GM21717 (cell line): ENCODE data around the gene PRR29.
"Not testable (repeated sequence)": the region's sequence is repeated elsewhere in the genome, so short reads cannot be mapped to it uniquely, and the experiment has no call there.

Experiments used
- ATAC-seq: cut with Tn5 transposase; IDR thresholded peaks from one replicate; pipeline ENCODE4 v1.9.1; 2021; ENCODE audit warnings: mild to moderate bottlenecking, moderate library complexity; ENCODE audit not compliant: unreplicated experiment

Gene PRR29

GRCh38 chr17:63995626-63996025 lies 2.5 kb upstream of the PRR29 start:
- no peak for ATAC-seq

- no peak for ATAC-seq
Observed at GRCh38 chr17:63996430-63997182, 1.5 kb upstream of the PRR29 start.

GRCh38 chr17:63997341-63998048 lies 656 bp upstream of the PRR29 start:
- ATAC-seq, result no peak

GRCh38 chr17:63998721-63999679 lies 849 bp downstream of the PRR29 start:
- ATAC-seq, result no peak

- no peak for ATAC-seq
Observed at GRCh38 chr17:63999680-64000531, 1.8 kb downstream of the PRR29 start.

- no peak for ATAC-seq
Observed at GRCh38 chr17:64001091-64001579, 3.0 kb downstream of the PRR29 start.

- no peak for ATAC-seq
Observed at GRCh38 chr17:64001763-64002529, 3.8 kb downstream of the PRR29 start.

GRCh38 chr17:64002658-64003525 lies 4.7 kb downstream of the PRR29 start:
- no peak for ATAC-seq

GRCh38 chr17:64003526-64004121 lies 5.5 kb downstream of the PRR29 start:
- no peak for ATAC-seq

- no peak for ATAC-seq
Observed at GRCh38 chr17:64004218-64004770, 6.1 kb downstream of the PRR29 start.

- no peak for ATAC-seq
Observed at GRCh38 chr17:64004903-64005733, 7.0 kb downstream of the PRR29 start.

GRCh38 chr17:64005734-64006167 lies 7.6 kb downstream of the PRR29 start:
- no peak for ATAC-seq

- ATAC-seq, result no peak
Observed at GRCh38 chr17:64006361-64007088, 8.4 kb downstream of the PRR29 start.

GRCh38 chr17:64007089-64007837 lies 9.1 kb downstream of the PRR29 start:
- ATAC-seq, result not testable (repeated sequence)

GRCh38 chr17:64007838-64008282 lies 9.7 kb downstream of the PRR29 start:
- no peak for ATAC-seq
